GM21619 (cell line): ENCODE measurements around the gene SHMT2.

Source experiments
- ATAC-seq: cut with Tn5 transposase; IDR thresholded peaks from one replicate; pipeline ENCODE4 v1.9.1; 2021; ENCODE audit not compliant: unreplicated experiment

SHMT2 gene

GRCh38 chr12:57229634-57230380, at the start of gene SHMT2:
Gene SHMT2, plus strand, starts transcription at chr12:57229711. Its CDS starts 68 bp downstream, at chr12:57229779.
- ATAC-seq = peak; percentile 48

DNA sequence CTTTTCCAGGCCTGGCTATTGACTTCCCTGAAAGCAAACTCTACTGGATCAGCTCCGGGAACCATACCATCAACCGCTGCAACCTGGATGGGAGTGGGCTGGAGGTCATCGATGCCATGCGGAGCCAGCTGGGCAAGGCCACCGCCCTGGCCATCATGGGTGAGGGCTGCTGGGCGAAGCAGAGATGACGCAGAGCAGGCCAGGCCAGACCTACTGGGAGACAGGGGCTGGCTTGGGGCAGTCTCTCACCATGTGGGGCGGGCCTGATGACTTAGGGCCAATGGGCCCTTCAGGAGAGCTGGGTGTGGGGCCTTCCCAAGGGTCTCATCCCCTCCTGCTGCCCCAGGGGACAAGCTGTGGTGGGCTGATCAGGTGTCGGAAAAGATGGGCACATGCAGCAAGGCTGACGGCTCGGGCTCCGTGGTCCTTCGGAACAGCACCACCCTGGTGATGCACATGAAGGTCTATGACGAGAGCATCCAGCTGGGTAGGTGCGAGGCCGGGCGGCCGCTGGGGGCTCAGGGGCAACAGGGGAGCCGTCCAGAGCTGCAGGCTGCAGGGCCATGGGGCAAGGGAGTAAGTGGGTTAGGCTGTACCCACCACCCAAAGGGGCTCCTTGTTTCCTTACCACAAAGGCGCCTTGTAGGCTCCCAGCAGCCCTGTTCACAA, 49.1 kb upstream of the SHMT2 start:
- no peak for ATAC-seq

DNA sequence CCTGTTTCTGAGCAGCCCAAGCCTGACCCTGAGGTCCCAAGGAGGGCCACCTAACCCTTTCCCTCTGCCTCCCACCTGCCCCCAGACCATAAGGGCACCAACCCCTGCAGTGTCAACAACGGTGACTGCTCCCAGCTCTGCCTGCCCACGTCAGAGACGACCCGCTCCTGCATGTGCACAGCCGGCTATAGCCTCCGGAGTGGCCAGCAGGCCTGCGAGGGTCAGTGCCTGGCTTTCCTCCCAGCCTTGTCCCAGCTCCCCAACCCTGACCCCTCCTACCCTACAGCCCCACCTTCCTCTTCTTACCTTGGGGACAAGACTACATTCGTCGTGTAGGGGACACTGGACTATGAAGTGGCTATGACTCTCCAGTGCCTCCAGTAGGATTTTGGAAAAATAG, 48.4 kb upstream of the SHMT2 start:
- ATAC-seq = no peak

DNA sequence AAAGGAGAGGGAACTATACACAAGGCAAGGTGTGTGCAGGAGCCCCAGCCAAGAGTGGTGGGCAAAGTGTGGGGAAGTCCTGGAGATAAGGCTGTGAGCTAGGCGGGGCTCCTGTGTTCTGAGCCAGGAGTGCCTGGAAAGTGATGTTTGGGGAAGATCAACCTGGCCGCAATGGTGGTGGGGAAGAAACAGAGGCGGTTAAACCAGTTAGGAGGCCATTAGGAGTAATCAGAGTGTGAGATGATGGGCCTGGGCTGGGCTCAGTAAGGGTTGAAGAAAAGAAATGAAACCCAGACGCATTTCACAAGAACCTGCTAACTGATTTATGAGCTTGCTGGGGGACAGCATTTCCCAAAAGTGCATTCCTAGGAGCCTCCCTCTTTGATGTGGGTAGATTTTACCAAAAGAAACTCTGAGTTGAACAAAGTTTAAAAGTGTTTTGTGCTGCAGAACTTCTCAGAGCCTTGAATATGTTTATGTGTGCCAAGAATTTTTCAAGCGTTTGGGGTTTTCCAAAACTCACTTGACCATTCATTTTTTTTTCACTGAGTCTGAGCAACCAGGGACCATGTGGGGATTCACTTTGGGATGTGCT, 47.9 kb upstream of the SHMT2 start:
- ATAC-seq = no peak

DNA sequence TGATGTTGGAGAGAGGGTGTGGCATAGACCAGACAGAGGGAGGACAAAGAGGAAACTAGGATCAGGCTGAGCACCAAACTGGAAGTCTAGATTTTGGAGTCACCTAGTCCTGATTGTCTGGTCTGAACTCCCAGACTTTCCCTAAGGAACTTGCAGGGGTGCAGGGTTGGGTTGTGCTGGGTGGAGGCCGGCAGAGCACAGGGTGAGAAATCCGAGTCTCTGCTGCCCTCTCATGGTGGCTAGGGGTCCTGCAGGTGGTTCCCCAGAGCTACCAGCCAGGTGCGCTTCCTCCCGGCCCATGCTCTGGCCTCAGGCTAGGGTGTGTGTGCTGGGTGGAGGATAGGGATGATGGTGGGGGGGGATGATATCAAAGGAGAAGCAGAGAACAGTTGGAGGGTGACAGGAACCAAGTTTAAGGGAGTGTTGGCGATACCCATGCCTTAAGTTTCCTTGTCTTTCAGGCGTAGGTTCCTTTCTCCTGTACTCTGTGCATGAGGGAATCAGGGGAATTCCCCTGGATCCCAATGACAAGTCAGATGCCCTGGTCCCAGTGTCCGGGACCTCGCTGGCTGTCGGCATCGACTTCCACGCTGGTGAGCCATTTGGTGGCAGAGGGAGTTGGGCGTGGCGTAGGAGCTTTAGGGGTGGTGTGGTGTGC, 46.5 kb upstream of the SHMT2 start:
- ATAC-seq = peak; percentile 88

GRCh38 chr12:57183939-57184725, 45.4 kb upstream of the SHMT2 start:
- no peak for ATAC-seq

- ATAC-seq = no peak
These were observed 44.1 kb upstream of the SHMT2 start for GRCh38 chr12:57185403-57185802.

DNA sequence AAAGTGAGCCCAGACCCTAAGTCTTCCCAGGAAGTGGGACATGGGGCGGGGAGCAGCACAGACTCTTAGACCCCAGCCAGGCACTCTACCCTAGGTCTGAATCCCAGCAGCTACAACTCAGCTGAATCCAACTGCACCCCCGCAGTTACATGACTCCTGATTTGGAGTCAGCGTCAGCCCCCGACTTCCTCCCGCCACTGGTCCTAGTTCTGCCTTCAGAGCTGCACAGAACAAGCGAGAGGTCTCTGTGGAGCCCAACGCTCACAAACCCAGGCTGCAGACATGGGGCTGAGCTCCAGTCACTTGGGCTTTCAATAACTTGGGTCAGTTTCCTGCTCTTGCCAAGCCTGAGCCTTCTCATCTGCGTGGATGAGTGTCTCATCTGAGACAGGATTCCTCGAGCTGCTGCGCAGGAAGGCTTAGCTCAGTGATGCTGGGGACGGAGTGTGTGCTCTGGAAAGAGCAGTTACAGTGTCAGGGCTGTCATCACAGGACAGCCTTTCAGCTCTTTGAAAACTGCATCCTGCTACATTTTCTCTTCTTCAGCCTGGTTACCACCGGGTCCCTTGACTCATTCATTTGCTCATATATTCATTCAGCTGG, 43.5 kb upstream of the SHMT2 start:
- no peak for ATAC-seq

GRCh38 chr12:57187222-57188089, 42.1 kb upstream of the SHMT2 start:
- no peak for ATAC-seq

GRCh38 chr12:57188090-57188425, 41.5 kb upstream of the SHMT2 start:
- no peak for ATAC-seq

DNA sequence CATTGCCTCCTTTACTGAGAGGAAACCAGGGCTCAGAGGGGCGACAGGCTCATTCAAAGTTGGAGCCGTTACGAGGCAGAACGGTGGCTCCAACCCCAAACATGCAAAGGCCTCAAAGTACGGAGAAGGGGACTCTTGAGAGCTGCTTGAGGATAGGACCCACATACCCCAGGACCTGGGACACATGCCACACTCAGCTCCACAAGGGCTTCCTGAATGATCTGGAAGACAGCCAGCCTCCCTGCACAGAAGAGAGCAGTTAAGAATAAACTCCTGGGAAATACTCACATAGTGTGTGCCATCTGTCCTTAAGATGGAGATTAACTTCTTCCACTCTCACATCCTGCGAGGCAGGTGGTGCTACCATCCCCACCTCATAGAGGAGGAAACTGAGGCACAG, 39.5 kb upstream of the SHMT2 start:
- ATAC-seq = no peak

GRCh38 chr12:57190821-57191220, 38.7 kb upstream of the SHMT2 start:
- no peak for ATAC-seq

DNA sequence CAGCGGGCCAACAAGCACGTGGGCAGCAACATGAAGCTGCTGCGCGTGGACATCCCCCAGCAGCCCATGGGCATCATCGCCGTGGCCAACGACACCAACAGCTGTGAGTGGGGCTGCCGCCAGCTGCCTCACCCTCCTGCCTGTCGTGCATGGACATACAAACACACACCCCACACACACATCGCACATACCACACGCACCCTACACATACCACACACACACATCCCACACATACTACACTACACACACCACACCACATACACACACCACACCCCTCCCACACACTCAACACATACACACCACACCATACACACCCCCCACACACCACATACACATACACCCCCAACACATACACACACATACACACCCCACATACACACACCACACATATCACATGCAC, 38.1 kb upstream of the SHMT2 start:
- ATAC-seq = no peak

DNA sequence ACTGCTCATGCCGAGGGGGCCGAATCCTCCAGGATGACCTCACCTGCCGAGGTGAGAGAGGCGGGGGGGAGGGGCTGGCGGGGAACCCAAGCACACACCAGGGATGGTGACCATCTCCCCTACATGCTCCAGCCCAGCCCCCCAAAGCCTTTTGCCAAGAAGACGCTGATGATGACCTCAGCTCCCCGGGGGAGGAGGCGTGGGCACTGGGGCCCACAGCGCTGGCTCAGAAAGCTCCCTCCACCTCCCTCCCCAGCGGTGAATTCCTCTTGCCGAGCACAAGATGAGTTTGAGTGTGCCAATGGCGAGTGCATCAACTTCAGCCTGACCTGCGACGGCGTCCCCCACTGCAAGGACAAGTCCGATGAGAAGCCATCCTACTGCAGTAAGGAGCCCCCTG, 36.6 kb upstream of the SHMT2 start:
- no peak for ATAC-seq

GRCh38 chr12:57193706-57194245, 35.7 kb upstream of the SHMT2 start:
- no peak for ATAC-seq

DNA sequence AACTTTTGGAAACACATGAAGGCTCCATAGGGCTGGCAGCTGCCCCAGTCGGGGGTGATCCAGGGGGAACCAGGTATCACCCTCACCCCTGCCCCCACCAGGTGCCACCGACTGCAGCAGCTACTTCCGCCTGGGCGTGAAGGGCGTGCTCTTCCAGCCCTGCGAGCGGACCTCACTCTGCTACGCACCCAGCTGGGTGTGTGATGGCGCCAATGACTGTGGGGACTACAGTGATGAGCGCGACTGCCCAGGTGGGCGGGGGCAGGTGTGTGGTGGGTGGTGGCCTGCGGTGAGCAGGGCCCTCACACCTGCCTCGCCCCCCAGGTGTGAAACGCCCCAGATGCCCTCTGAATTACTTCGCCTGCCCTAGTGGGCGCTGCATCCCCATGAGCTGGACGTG, 35.3 kb upstream of the SHMT2 start:
- ATAC-seq = no peak

GRCh38 chr12:57195186-57195585, 34.3 kb upstream of the SHMT2 start:
- no peak for ATAC-seq

GRCh38 chr12:57195611-57196371, 33.7 kb upstream of the SHMT2 start:
- no peak for ATAC-seq

GRCh38 chr12:57196439-57196838, 33.1 kb upstream of the SHMT2 start:
- no peak for ATAC-seq
